Activated T-cell treated with anti-CD3 and anti-CD28 coated beads, Interleukin-2, amount 50 U/mL, for 4 hours (primary cell): Measurements from ENCODE around the gene C6orf47. TPM values are rescaled to one million over a fixed set of nuclear protein-coding genes. Genes with fewer than 3 reads are reported as not detected.
"Not testable (repeated sequence)": the region's sequence is repeated elsewhere in the genome, so short reads cannot be mapped to it uniquely, and the experiment has no call there.

Experiments used
- ATAC-seq, 2 donors: fragments of 200-7000 bp; cut with Tn5 transposase; one replicate each; pipeline ENCODE4 v1.10.0; 2021
- DNase-seq: peaks from one replicate; pipeline ENCODE4 v3.0.0-alpha.2; 2020
- H3K27me3 Mint-ChIP-seq: one replicate; pipeline ENCODE4 v1.8.0; 2021; ENCODE audit warnings: low read depth, mixed read lengths
- H3K36me3 Mint-ChIP-seq: one replicate; pipeline ENCODE4 v1.8.0; 2022; ENCODE audit warnings: mixed read lengths; ENCODE audit not compliant: insufficient read depth
- H3K4me1 Mint-ChIP-seq: one replicate; pipeline ENCODE4 v1.8.0; 2021; ENCODE audit warnings: low read depth, mixed read lengths
- H3K4me3 Mint-ChIP-seq: one replicate; pipeline ENCODE4 v1.8.0; 2021; ENCODE audit warnings: mild to moderate bottlenecking, moderate library complexity, mixed read lengths
- H3K9me3 Mint-ChIP-seq: one replicate; pipeline ENCODE4 v1.8.0; 2021; ENCODE audit warnings: mixed read lengths
- total RNA-seq, 3 donors: library from RNA; stranded (reverse); gene quantifications; one replicate each; pipeline ENCODE4 v1.2.1, GENCODE V29; 2021

Gene C6orf47, protein sequence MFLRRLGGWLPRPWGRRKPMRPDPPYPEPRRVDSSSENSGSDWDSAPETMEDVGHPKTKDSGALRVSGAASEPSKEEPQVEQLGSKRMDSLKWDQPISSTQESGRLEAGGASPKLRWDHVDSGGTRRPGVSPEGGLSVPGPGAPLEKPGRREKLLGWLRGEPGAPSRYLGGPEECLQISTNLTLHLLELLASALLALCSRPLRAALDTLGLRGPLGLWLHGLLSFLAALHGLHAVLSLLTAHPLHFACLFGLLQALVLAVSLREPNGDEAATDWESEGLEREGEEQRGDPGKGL
- 10 to 100 TPM; 17.1 to 18.3 (median 18.2) TPM for total RNA-seq

DNA sequence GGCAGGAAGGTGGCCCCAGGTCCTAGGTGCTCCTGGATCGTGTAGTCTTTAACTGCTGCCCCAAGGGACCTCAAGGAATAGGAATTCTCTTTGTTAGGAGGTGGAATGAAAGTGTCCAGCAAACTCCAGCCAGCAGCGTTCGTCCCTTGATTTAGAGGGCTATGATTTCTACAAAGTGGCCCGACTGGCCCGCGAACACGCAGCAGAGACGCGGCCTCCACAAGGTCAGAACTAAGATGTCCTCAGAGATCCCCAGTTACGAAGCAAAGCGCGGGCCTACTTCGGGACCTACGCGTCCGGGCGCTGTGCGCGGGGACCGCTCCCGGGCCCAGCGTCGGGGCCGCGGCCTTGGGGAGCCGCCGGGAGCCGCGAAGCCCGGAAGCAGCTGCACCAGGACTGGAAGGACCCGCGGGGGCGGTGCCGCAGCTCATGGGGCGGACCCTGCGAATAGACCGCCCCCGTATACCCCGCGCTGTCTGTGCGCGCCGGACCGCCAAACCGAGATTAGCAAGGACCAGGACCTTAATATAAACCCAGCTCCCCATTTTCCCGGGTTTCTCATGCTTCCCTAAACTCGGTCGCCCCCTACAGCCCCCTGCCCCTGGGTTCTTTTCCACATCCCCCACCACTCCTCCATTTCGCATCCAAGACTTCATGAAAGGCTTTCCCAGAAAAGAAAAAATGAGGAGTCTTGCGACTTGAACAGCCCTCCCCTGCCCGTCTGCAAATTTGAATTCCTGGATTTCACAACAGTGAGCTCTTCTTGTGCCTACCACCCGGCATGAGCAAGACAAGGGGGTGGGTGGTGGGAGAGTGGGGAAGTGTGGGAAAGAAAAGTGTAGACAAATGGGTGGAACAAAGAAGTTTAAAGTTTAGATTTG, at the start of gene C6orf47:
Gene C6orf47 (minus strand): TSS at position 398 of the 881 bp plus-strand sequence. CDS start 831 bp downstream, outside the sequence.
- peaks cover 26% of the 10 kb centered on the region for H3K36me3 Mint-ChIP-seq

DNA sequence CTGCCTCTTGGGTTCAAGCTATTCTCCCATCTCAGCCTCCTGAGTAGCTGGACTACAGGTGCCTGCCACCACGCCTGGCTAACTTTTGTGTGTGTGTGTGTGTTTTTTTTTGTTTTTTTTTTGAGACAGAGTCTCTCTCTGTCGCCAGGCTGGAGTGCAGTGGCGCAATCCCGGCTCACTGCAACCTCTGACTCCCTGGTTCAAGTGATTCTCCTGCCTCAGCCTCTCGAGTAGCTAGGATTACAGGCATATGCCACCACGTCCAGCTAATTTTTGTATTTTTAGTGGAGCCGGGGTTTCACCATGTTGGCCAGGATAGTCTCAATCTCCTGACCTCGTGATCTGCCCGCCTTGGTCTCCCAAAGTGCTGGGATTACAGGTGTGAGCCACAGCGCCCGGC, 48.6 kb upstream of the C6orf47 start:
- not testable (repeated sequence) for H3K36me3 Mint-ChIP-seq, DNase-seq, H3K4me3 Mint-ChIP-seq, ATAC-seq, H3K27me3 Mint-ChIP-seq, H3K9me3 Mint-ChIP-seq
- H3K4me1 Mint-ChIP-seq: peaks cover 11% of the 10 kb centered on the region

More for the DNA sequence above, at the start of gene C6orf47:
- H3K27me3 Mint-ChIP-seq: no peaks in the 10 kb centered on the region
- ATAC-seq: peak; percentile 51 to 55
- no peaks in the 10 kb centered on the region for H3K9me3 Mint-ChIP-seq
- H3K4me3 Mint-ChIP-seq: peak within 1 kb of the TSS; percentile 94
- DNase-seq: peak; percentile 70
- peaks cover 71% of the 10 kb centered on the region for H3K4me1 Mint-ChIP-seq

DNA sequence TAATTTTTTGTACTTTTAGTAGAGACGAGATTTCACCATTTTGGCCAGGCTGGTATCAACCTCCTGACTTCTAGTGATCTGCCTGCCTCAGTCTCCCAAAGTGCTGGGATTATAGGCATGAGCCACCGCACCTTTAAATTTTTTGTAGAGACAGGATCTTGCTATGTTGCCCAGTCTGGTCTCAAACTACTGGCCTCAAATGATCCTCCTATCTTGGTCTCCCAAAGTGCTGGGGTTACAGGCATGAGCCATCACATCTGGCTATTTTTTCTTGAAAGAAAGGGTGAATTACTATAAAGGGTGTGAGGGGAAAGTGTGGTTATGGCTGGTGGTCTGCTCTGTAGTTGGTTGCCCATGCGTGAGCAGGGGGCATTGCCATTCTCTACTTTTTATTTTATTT, 47.6 kb upstream of the C6orf47 start:
- Mint-ChIP-seq H3K9me3 (no peaks in the 10 kb centered on the region), H3K27me3 (no peaks in the 10 kb centered on the region), H3K4me1 (peaks cover 13% of the 10 kb centered on the region), H3K36me3 (no peaks in the 10 kb centered on the region), H3K4me3 (no peak overlapping the region)
- ATAC-seq (no peak), DNase-seq (no peak)

DNA sequence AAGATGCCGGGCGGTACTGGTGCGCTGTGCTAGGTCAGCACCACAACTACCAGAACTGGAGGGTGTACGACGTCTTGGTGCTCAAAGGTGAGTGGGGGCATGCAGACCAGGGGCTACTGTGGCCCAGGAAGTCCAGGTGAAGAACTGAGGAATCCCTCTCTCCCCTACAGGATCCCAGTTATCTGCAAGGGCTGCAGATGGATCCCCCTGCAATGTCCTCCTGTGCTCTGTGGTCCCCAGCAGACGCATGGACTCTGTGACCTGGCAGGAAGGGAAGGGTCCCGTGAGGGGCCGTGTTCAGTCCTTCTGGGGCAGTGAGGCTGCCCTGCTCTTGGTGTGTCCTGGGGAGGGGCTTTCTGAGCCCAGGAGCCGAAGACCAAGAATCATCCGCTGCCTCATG, 47.1 kb upstream of the C6orf47 start:
- ATAC-seq (no peak), DNase-seq (no peak)
- Mint-ChIP-seq H3K36me3 (no peaks in the 10 kb centered on the region), H3K4me1 (peaks cover 14% of the 10 kb centered on the region), H3K4me3 (no peak overlapping the region), H3K27me3 (no peaks in the 10 kb centered on the region), H3K9me3 (no peaks in the 10 kb centered on the region)

DNA sequence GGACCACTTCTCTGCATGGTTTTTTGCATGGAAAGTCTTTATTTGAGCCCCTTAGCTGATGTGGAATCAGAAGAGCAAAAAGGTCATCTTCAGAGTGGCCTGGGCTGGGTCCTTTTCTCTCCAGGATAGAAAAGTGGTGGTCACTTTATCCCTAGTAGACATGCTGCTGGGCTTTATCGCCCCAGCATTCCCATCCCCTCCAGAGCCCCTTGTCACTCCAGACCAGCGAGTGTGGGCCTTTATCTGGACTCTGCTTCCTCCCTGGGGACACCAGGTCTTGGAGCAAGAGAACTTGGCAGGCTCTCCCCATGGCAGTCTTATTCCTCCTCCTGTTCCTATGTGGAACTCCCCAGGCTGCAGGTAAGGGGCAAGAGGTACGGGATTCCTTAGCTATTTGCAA, 46.0 kb upstream of the C6orf47 start, which contains the start of gene LY6G6F:
Gene LY6G6F (plus strand): TSS at position 268 of the 400 bp plus-strand sequence. CDS start 41 bp downstream, at position 309.
- H3K36me3 Mint-ChIP-seq: no peaks in the 10 kb centered on the region
- peaks cover 20% of the 10 kb centered on the region for H3K4me1 Mint-ChIP-seq
- no peaks in the 10 kb centered on the region for H3K9me3 Mint-ChIP-seq
- no peaks in the 10 kb centered on the region for H3K27me3 Mint-ChIP-seq
- no peak for ATAC-seq
- no peak for DNase-seq
- H3K4me3 Mint-ChIP-seq: no peak within 1 kb of the TSS

DNA sequence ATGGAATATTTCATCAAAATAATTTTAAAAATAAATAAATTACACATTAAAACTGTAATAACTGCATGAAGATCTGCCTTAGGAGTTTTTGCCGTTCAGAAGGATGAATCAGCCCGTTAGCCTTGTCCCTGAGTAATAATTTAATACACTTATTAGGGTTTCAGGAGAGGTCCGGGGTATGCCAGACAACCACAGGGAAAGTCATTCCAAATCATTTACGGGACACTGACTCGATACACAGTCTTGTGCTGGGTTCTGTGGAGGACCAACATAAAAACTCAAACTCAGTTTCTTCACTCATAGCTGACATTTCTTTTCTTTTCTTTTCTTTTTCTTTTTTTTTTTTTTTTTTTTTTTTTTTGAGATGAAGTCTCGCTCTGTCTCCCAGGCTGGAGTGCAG, 45.4 kb upstream of the C6orf47 start:
- H3K27me3 Mint-ChIP-seq: no peaks in the 10 kb centered on the region
- DNase-seq (no peak), ATAC-seq (no peak)
- no peaks in the 10 kb centered on the region for H3K36me3 Mint-ChIP-seq
- H3K9me3 Mint-ChIP-seq: no peaks in the 10 kb centered on the region
- no peak overlapping the region for H3K4me3 Mint-ChIP-seq
- peaks cover 21% of the 10 kb centered on the region for H3K4me1 Mint-ChIP-seq

DNA sequence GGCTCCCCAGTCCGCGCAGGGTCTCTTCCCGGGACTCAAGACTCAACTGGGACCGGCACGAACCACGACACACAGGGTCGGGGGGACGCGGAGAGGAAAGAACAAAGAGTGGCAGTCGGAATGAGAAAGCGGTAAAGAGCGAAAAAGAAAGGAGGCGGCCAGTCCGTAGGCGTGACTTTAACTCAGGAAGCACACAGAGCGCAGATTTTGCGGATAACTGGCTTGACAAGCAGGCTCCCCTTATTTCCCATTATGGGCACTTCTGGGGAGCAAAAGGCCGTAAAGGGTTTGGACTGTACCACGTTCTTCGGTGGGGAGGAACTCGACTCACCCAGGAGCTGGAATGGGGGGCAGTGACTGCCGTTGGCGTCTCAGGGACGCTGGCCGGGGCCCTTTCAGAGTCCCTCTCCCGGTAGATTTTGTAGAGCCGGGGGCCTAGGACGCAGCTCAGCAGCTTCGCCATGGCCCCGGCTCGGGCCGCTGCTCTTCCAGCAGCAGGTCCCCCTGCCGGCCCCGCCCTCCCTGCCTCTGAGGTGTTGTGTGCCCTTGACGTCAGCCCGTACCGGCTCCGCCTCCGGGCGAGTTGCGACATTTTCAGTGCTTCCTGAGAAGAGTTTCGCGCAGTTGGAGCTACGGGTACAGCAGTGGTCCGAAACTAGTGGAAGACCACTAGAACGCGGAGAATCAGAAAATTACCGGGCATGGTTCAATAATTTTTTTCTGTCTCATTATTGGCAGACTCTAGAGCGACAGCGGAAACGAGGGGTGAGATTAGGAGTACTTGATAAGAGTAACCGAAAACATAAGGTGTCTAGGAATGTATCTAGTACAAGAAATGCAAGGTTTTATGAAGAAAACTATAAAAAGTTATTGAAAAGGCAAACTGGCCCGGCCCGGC, 42.5 kb upstream of the C6orf47 start, which contains the start of gene ABHD16A:
Gene ABHD16A (minus strand): TSS at position 506 of the 898 bp plus-strand sequence. CDS start 43 bp downstream, at position 463.
- peak; percentile 96 for DNase-seq
- ATAC-seq: peak; percentile 94 to 95
- Mint-ChIP-seq H3K9me3 (no peaks in the 10 kb centered on the region), H3K4me3 (peak within 1 kb of the TSS; percentile 99), H3K36me3 (peaks cover under 1% of the 10 kb centered on the region), H3K4me1 (peaks cover 22% of the 10 kb centered on the region), H3K27me3 (no peaks in the 10 kb centered on the region)

DNA sequence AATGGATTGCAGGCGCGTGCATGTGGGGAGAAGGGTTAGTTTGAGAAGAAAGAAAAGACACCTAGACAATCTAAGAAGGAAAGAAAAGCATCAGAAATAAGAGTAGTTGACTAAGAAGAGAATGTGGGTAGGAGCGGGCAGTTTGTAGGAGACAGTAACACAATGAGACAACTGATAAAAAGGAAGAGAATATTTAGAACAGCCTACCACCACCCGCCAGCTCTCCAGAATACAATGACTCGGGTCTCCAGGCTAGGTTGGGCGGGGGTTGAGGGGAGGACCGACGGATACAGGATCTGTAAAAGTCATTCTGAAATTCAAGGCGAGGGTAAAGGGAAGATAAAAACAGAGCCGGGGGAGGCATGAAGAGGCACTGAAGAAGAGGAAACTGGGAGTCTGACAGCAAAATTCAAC, 41.8 kb upstream of the C6orf47 start:
- Mint-ChIP-seq H3K36me3 (peaks cover 6% of the 10 kb centered on the region), H3K9me3 (no peaks in the 10 kb centered on the region), H3K27me3 (no peaks in the 10 kb centered on the region), H3K4me3 (peak overlapping the region; percentile 99), H3K4me1 (peaks cover 29% of the 10 kb centered on the region)
- no peak for DNase-seq
- peak; percentile 25 to 47 for ATAC-seq

DNA sequence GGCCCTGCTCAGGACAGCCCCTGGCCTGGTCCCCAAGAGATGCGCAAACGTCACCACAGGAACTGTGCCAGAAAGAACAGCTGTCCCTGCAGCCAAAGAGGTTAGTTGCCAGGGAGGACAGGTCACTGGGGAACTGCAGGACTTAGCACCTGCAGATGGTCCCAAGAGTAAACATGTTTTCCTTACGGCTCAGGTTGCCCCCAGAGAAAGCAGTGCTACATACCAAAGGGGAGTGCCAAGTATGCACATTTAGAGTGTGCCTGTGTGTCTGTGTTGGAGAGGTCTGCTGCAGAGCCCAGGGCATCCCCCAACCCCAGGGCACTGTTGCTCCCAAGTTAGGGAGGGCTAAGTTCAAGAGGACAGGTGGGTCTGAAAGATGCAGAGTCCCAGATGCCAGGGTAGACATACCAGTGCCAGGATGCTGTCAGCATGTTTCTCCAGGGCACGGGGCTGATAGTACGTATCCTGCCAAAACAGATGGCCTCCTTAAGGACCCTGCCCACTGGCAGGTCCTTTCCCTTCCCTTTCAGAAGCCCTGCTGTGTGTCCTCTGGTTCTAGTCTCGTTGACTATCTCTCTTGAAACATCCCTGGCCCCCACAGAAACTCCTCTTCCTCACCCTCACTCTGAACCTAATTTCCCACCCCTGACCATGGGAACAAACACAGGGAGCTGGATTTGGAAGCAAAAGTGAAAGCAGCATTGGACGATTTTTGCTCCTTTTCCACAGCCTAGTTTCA, 41.3 kb upstream of the C6orf47 start:
- DNase-seq: no peak
- no peaks in the 10 kb centered on the region for H3K27me3 Mint-ChIP-seq
- peak overlapping the region; percentile 99 for H3K4me3 Mint-ChIP-seq
- H3K4me1 Mint-ChIP-seq: peaks cover 31% of the 10 kb centered on the region
- no peaks in the 10 kb centered on the region for H3K9me3 Mint-ChIP-seq
- no peak for ATAC-seq
- H3K36me3 Mint-ChIP-seq: peaks cover 10% of the 10 kb centered on the region

DNA sequence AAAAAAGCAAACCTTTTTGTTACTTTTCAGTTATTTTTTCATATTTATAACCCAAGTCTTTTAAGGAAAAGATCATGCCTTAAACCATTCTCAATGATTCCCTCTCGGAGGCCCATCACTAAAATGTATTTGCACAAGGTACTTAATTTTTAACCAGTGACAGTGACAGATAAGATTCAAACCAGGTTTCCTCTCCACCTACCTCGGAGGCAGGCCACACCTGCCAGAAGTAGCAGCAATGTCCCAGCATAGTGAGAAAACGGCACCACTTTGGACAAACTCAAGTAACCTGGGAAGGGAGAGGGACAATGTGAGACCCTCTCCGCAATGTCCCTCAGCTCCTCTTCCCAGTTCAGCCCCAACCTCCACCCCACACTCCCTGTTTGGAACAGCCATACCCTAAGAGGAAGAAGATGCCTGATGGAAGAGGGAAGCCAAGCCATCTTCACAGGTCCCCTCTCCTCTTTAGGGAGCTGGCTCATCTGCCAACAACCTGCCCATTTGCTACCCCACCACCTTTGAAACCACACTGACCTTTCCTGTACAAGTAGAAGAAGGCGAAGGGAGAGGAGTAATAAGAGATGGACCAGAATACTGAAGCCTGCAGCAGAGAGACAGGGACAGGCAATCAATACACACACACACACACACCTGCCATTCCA, 40.3 kb upstream of the C6orf47 start:
- ATAC-seq (no peak), DNase-seq (no peak)
- peak overlapping the region; percentile 99 for H3K4me3 Mint-ChIP-seq
- H3K4me1 Mint-ChIP-seq: peaks cover 31% of the 10 kb centered on the region
- peaks cover 13% of the 10 kb centered on the region for H3K36me3 Mint-ChIP-seq
- H3K9me3 Mint-ChIP-seq: no peaks in the 10 kb centered on the region
- no peaks in the 10 kb centered on the region for H3K27me3 Mint-ChIP-seq

DNA sequence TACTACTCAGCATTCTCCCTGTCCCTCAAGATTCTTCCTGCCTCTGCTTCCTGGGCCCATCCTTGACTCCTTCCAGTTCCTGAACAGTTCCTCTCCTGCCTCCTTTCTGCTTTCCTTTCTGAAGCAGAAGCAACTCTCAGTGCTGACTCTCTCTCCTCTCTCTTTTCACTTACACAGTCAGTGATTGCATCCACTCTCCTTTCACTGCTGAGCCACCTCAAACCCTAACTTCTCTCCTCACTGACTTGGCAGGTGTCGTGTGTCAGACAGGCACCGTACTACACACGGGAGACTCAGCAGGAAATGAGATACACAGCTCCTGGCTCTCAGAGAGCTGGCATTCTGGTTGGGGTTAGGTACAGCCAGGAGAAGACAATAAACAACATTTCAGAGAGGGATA, 37.0 kb upstream of the C6orf47 start:
- DNase-seq: no peak
- Mint-ChIP-seq H3K4me3 (no peak overlapping the region), H3K36me3 (peaks cover 19% of the 10 kb centered on the region), H3K27me3 (no peaks in the 10 kb centered on the region), H3K9me3 (no peaks in the 10 kb centered on the region), H3K4me1 (peaks cover 28% of the 10 kb centered on the region)
- peak; percentile 23 to 35 for ATAC-seq

DNA sequence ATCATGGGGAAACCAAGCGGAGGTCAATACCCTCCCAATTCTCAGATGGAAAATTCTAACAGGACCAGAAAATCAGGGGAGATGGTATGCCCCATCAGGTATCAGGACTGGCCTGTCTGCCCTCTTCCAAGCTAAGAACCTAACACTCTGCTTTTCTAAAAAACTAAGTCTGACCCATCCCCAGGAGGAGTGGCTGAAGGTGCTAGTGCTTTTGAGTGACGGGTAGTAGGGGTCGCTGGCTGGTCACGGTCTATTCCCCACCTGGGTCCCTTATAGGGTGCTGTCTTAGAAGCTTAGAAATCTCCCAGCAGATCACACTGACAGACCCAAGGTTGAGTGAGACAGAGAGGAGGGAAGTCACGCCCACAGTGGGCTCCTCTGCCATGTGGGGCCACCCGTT, 33.0 kb upstream of the C6orf47 start:
- ATAC-seq: no peak
- Mint-ChIP-seq H3K4me1 (peaks cover 12% of the 10 kb centered on the region), H3K9me3 (no peaks in the 10 kb centered on the region), H3K27me3 (no peaks in the 10 kb centered on the region), H3K36me3 (peaks cover 22% of the 10 kb centered on the region), H3K4me3 (no peak overlapping the region)
- no peak for DNase-seq

DNA sequence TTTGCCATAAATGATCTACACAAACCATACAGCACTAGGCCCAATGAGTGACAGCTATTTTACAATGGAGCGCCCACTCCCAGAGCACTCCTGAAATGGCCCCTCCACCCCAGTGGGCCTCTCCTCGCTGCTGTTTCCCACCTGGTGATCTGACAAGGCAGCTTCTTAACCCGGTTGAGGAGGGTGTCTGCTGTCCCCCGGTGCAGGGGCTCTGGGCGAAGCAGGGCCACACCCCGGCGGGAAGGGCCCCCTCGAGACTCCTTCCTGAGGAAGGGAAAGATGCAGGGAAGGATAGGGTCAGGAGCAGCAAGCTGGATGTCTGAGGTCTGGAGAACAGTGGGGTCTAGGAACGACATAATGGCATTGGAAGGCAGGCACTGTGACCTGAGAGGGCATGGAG, 32.3 kb upstream of the C6orf47 start:
- ATAC-seq (no peak), DNase-seq (no peak)
- no peak overlapping the region for H3K4me3 Mint-ChIP-seq
- H3K27me3 Mint-ChIP-seq: no peaks in the 10 kb centered on the region
- peaks cover 10% of the 10 kb centered on the region for H3K4me1 Mint-ChIP-seq
- H3K9me3 Mint-ChIP-seq: no peaks in the 10 kb centered on the region
- H3K36me3 Mint-ChIP-seq: peaks cover 22% of the 10 kb centered on the region
